Pons (tissue), 1 donor: ENCODE data around the gene CIITA.

Source experiments
- DNase-seq: peaks from one replicate; pipeline ENCODE4 v3.0.0-alpha.2; 2016; ENCODE audit warnings: low spot score

Gene CIITA

GRCh38 chr16:10849736-10850477 is 27.1 kb upstream of the CIITA start:
- no peak for DNase-seq

DNA sequence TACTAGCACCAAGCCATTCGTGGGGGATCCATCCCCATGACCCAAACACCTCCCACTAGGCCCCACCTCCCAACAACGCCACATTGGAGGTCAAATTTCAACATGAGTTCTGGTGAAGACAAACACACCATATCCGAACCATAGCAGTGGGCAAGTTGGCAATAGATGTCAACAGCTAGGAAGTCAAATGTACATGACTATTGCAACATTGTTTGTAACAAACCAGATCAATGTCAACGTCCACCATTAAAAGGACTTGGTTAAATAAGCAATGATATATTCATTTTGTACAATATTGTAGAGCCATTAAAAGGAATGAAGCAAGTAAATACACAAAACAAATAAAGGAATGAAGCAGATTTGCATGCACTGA is 26.5 kb upstream of the CIITA start:
- no peak for DNase-seq

GRCh38 chr16:10851512-10851911 is 25.5 kb upstream of the CIITA start:
- no peak for DNase-seq

DNA sequence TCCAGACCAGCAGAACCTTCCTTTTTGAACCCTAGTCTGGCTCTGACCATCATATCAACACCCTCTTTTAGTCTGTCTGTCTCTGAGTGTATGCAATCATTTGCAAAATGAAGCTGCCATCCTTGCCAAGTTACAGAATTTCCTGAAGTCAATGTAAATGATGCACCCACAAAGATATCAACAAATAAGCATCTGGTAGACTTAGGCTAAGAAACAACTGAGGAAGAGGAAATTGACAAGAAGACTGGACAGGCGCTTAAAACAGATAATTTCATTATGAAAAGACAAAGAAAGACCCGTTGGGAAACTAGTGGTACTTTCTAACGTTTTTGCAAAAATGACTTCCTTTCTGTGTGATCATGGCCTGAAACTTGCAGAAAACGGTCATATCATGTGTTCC is 24.7 kb upstream of the CIITA start:
- no peak for DNase-seq

GRCh38 chr16:10852948-10853347 is 24.1 kb upstream of the CIITA start:
- DNase-seq: no peak

GRCh38 chr16:10856042-10856441 is 21.0 kb upstream of the CIITA start:
- DNase-seq: no peak

DNA sequence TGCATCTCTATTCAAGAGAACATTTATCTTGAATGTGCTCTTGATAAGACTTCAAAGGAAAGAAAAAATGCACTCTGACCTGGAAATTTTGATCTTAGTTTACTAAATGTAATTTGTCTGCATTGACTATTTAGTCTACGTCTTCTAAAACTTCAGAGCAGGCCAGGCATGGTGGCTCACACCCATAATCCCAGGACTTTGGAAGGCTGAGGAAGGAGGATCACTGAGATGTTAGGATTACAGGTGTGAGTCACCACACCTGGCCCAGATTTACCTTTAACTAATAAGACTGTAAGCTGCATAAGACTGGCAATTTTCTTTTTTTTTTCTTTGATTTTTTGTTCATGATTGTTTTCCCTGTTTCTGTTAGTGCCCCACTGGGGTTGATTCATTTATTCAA is 18.8 kb upstream of the CIITA start:
- no peak for DNase-seq

DNA sequence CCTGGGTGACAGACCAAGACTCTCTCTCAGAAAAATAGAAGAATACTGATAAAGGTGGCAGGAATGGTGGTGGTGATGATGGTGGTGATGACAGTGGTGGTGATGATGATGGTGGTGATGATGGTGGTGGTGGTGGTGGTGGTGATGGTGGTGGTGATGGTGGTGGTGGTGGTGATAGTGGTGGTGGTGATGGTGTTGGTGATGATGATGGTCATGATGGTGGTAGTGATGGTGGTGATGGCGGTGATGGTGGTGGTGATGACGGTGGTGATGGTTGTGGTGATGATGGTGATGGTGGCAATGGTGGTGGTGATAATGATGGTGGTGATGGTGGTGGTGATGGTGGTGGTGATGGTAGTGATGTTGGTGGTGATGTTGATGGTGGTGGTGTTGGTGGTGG is 18.0 kb upstream of the CIITA start:
- no peak for DNase-seq

GRCh38 chr16:10859658-10860057 is 17.3 kb upstream of the CIITA start:
- no peak for DNase-seq

GRCh38 chr16:10862438-10862837 is 14.6 kb upstream of the CIITA start:
- DNase-seq: peak; percentile 77

- DNase-seq: peak; percentile 19
These were observed 10.7 kb upstream of the CIITA start for GRCh38 chr16:10865991-10866966.

DNA sequence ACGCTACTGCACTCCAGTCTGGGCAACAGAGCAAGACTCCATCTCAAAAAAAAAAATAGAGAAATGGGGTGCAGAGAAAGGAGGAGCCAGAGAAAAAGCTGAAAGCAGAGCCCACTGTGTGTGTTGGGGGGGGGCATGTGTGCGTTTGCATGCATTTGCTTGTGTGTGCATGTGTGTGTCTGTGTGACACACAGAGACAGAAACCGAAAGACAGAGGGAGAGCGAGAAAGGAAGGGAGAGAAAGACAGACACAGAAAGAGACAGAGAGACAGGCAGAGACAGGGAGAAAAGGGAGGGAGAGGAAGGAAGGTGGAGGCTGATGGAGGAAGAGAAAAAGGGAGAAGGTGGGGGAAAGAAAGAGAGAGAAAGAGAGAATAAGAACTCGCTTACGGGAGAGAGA is 9.8 kb upstream of the CIITA start:
- no peak for DNase-seq

- no peak for DNase-seq
These were observed 8.9 kb upstream of the CIITA start for GRCh38 chr16:10868104-10868595.

DNA sequence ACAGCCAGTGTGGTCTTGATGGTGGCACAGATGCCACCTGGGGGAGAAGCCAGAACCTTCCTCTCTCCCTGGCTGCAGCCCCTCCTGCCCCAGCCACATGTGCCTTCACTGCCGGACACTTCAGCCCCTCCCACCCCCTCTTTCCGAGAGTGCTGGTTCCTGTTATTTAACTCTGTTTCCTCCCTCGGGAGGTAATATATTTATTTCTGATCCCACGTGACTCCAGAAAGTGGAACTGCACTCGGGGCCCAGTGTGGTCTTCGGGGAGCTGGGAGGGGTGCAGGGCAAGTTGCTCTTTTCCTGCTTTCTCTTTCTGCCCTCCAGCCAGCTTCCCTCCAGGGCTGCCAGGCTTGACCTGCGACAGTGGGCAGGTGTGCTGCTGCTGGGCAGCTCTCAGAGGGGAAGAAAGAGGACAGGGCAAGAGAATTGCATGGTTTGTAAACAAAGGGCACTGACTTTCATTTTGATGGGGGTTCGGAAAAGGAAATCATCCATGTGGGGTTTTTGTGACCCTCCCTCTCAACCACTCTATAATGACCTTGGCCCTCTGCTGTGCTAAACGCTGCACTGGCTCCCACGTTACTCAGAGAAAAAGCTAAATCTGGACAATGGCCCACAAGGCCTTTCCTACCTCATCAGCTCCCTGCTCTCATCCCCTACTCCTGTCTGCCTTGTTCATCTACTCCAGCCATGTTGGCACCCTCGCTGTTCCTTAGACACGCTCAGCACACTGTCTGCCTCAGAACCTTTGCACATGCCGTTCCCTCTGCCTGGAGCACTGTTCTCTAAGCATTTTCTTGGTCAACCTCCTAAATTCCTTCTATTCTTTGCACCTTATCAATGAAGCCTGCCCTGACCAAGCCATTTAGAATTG is 8.2 kb upstream of the CIITA start:
- peak; percentile 81 for DNase-seq

- DNase-seq: no peak
These were observed 6.7 kb upstream of the CIITA start for GRCh38 chr16:10870137-10870776.

DNA sequence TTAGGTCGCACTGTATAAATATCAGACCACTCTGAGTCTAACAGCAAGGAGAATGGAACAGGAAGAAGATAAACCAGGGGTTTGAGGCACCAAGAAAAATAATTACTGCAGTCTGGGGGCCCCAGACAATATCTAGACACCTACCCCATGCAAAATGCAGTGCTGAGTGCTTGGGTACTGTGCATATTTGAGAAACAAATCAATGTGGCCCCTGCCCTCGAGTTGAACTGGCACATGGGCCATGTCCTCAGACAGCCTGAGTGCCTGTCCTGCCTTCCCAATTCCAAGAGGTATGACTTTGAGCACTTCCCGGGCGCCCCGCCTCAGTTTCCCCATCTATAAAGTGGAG is 6.2 kb upstream of the CIITA start:
- DNase-seq: no peak

- no peak for DNase-seq
These were observed 5.6 kb upstream of the CIITA start for GRCh38 chr16:10871157-10871991.

DNA sequence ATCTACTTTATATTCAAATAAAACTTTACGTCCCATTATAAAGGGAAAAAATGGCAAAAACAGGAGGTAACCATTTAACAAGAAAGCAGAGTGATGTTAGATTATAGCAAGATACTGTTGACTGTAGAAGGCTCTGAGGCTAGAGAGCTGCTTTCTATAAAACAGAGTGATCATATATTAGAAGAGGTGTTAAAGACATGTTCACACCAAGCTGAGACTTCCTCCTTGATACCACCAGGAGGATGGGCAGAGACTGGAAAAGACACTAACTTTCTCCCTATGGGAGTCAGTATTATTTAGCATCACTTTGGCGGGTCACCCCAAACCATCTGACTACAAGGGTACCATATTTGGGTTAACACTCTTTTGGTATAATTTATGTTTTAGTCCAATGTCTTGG is 687 bp upstream of the CIITA start:
- DNase-seq: no peak

DNA sequence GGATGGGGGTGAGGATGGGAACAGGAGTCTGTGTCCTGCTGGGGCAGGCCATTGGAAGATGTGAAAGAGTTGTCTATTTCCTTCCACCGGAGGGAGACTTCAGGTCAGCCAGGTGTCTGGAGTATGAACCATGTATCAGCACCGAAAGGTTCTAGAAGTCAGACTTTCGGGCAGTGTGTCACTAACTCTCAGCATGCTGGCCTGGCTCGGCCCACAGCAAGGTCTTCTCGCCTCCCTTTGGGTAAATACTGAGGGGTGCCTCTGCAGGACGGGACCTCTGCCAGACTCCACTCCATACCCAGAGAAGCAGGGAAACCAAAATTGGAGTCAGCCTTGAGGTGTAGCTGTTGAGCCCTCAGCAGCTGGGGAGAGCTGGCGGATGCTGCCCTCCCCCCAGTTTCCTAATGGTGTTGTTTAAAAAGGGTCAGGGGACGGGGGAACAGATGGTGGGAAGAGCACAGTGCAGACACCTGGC is 507 bp downstream of the CIITA start:
- no peak for DNase-seq

GRCh38 chr16:10878328-10878643 is 1.3 kb downstream of the CIITA start:
- no peak for DNase-seq
